Fibroblast of lung (primary cell): Measurements from ENCODE around the gene VWA8. TPM values are rescaled to one million over a fixed set of nuclear protein-coding genes. Genes with fewer than 3 reads are reported as not detected.
"Not testable (repeated sequence)": the region's sequence is repeated elsewhere in the genome, so short reads cannot be mapped to it uniquely, and the experiment has no call there.

Experiments
- DNase-seq, 2 donors: peaks; one replicate each; pipeline versions ENCODE4 v3.0.0 to v3.0.0-alpha.2; 2010; ENCODE audit warnings: low read depth in 2 of 2
- H2AFZ ChIP-seq: 2 replicates; pipeline ENCODE4 v1.5.1; 2012; ENCODE audit warnings: low read length, control low read depth, inconsistent platforms
- H3K27ac ChIP-seq: 2 replicates; pipeline ENCODE4 v1.5.1; 2011; ENCODE audit warnings: low read length, control low read depth; ENCODE audit not compliant: insufficient read depth
- H3K27me3 ChIP-seq: 2 replicates; pipeline ENCODE4 v1.5.1; 2011; ENCODE audit warnings: mild to moderate bottlenecking, low read length; ENCODE audit not compliant: control insufficient read depth, insufficient read depth
- H3K36me3 ChIP-seq: 2 replicates; pipeline ENCODE4 v1.5.1; 2011; ENCODE audit warnings: low read length; ENCODE audit not compliant: control insufficient read depth, insufficient read depth
- H3K4me1 ChIP-seq: 2 replicates; pipeline ENCODE4 v1.5.1; 2011; ENCODE audit warnings: low read length; ENCODE audit not compliant: control insufficient read depth, insufficient read depth; ENCODE audit errors: extremely low read depth
- H3K4me2 ChIP-seq: 2 replicates; pipeline ENCODE4 v1.5.1; 2011; ENCODE audit warnings: low read length, control low read depth; ENCODE audit not compliant: insufficient read depth; ENCODE audit errors: extremely low read depth
- H3K4me3 ChIP-seq, 4 experiments: fragments of 200-600 bp in 1 of 4; sonication (generic) in 1 of 4; replicated peaks in 1 of 4; 2 replicates each; pipeline ENCODE4 v1.5.1; 2011 to 2016; ENCODE audit warnings: low read length in 4 of 4, low read depth in 3 of 4, mild to moderate bottlenecking in 3 of 4, control low read depth in 2 of 4, inconsistent platforms in 1 of 4, mixed read lengths in 1 of 4; ENCODE audit not compliant: insufficient read depth in 1 of 4; ENCODE audit errors: control extremely low read depth in 1 of 4
- H3K79me2 ChIP-seq: 2 replicates; pipeline ENCODE4 v1.5.1; 2012; ENCODE audit warnings: mild to moderate bottlenecking, low read length, inconsistent platforms; ENCODE audit not compliant: control insufficient read depth, insufficient read depth
- H3K9ac ChIP-seq: 2 replicates; pipeline ENCODE4 v1.5.1; 2011; ENCODE audit warnings: mild to moderate bottlenecking, low read length, control low read depth; ENCODE audit not compliant: insufficient read depth
- H3K9me3 ChIP-seq: 2 replicates; pipeline ENCODE4 v1.5.1; 2012; ENCODE audit warnings: low read depth, low read length; ENCODE audit not compliant: control insufficient read depth, insufficient read depth
- H4K20me1 ChIP-seq: 2 replicates; pipeline ENCODE4 v1.5.1; 2011; ENCODE audit warnings: low read length; ENCODE audit not compliant: control insufficient read depth, insufficient read depth; ENCODE audit errors: extremely low read depth
- EZH2 ChIP-seq: IDR thresholded peaks from 2 replicates; pipeline ENCODE4 v1.5.1; 2012; ENCODE audit warnings: low read length, control low read depth, mild to moderate bottlenecking; ENCODE audit errors: missing control alignments
- polyA plus RNA-seq, 2 donors: library from polyadenylated mRNA; depleted of rRNA in 1 of 2; stranded (reverse) in 1 of 2; unstranded in 1 of 2; fragments of >200 nt; gene quantifications; 2 replicates each; pipeline ENCODE4 v1.2.1, GENCODE V29; 2011 to 2012; ENCODE audit warnings: missing spikeins in 1 of 2
- total RNA-seq: library from RNA; depleted of rRNA; stranded (reverse); fragments of >200 nt; gene quantifications from 2 replicates; pipeline ENCODE4 v1.2.1, GENCODE V29; 2014
- TF ChIP-seq, protein P1 (sequence below), 2 donors: IDR thresholded peaks in 1 of 2; conservative IDR thresholded peaks in 1 of 2; 1 replicate in 1 of 2; 2 replicates in 1 of 2; pipeline ENCODE4 v1.5.1; 2011 to 2012; ENCODE audit warnings: low read length in 2 of 2, control low read depth in 1 of 2, inconsistent platforms in 1 of 2, low read depth in 1 of 2, mild to moderate bottlenecking in 1 of 2

The VWA8 gene
- total and polyA plus RNA-seq, 2 donors (not counting 1 experiment from before 2014, with no cell fraction given) = 12.6 to 29.9 TPM

- no peaks in the 10 kb centered on the region for H3K9me3 ChIP-seq
- DNase-seq = no peak
- H3K9ac ChIP-seq = no peak overlapping the region
- no peak overlapping the region for H3K4me2 ChIP-seq
- no peaks in the 10 kb centered on the region for H3K27me3 ChIP-seq
- no peak overlapping the region for H2AFZ ChIP-seq
- H3K27ac ChIP-seq = no peak overlapping the region
- H3K4me3 ChIP-seq = no peak overlapping the region
- H3K36me3 ChIP-seq = no peaks in the 10 kb centered on the region
- H4K20me1 ChIP-seq = no peaks in the 10 kb centered on the region
- H3K79me2 ChIP-seq = peaks cover 2% of the 10 kb centered on the region
- no peak for TF ChIP-seq EZH2
- TF ChIP-seq, protein P1, sequence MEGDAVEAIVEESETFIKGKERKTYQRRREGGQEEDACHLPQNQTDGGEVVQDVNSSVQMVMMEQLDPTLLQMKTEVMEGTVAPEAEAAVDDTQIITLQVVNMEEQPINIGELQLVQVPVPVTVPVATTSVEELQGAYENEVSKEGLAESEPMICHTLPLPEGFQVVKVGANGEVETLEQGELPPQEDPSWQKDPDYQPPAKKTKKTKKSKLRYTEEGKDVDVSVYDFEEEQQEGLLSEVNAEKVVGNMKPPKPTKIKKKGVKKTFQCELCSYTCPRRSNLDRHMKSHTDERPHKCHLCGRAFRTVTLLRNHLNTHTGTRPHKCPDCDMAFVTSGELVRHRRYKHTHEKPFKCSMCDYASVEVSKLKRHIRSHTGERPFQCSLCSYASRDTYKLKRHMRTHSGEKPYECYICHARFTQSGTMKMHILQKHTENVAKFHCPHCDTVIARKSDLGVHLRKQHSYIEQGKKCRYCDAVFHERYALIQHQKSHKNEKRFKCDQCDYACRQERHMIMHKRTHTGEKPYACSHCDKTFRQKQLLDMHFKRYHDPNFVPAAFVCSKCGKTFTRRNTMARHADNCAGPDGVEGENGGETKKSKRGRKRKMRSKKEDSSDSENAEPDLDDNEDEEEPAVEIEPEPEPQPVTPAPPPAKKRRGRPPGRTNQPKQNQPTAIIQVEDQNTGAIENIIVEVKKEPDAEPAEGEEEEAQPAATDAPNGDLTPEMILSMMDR (conservative IDR thresholded peaks at IDR 0.05 in 1 of 2, IDR thresholded peaks at IDR 0.05 in 1 of 2; ENCODE audit: low read depth in 1 of 2, low read length in 2 of 2) = no peak
- no peaks in the 10 kb centered on the region for H3K4me1 ChIP-seq
These were observed 8.2 kb downstream of the VWA8 start for GRCh38 chr13:41952749-41953148.

GRCh38 chr13:41949104-41949503 is 11.8 kb downstream of the VWA8 start:
- H3K9ac ChIP-seq, H3K27me3 ChIP-seq, H3K4me1 ChIP-seq, H3K27ac ChIP-seq, H3K4me3 ChIP-seq, H4K20me1 ChIP-seq, H3K79me2 ChIP-seq, H3K36me3 ChIP-seq, H3K9me3 ChIP-seq, DNase-seq, H3K4me2 ChIP-seq, H2AFZ ChIP-seq: not testable (repeated sequence)

DNA sequence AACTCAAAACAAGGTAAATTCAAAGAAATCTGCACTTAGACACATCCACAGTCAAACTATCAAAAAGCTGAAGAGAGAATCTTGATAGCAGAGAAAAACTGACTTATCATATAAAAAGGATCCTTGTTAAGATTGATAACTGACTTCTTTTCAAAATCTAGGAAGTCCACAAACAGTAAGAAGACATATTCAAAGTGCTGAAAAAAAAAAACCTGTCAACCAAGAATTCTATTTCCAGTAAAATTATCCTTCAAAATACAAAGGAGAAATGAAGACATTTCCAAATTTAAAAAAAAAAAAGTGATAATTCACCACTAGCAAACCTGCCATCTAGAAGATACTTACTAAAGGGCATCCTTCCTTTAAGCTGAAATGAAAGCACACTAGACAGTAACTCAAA is 15.0 kb downstream of the VWA8 start:
- no peaks in the 10 kb centered on the region for H3K9me3 ChIP-seq
- H3K79me2 ChIP-seq = no peaks in the 10 kb centered on the region
- no peaks in the 10 kb centered on the region for H3K27me3 ChIP-seq

More for the DNA sequence above, 15.0 kb downstream of the VWA8 start:
- no peak overlapping the region for H3K4me3 ChIP-seq
- H3K27ac ChIP-seq = no peak overlapping the region
- no peaks in the 10 kb centered on the region for H3K4me1 ChIP-seq
- no peak overlapping the region for H2AFZ ChIP-seq
- TF ChIP-seq, protein P1 (conservative IDR thresholded peaks at IDR 0.05 in 1 of 2, IDR thresholded peaks at IDR 0.05 in 1 of 2; ENCODE audit: low read depth in 1 of 2, low read length in 2 of 2) = no peak
- TF ChIP-seq EZH2 = no peak
- H4K20me1 ChIP-seq = no peaks in the 10 kb centered on the region
- H3K9ac ChIP-seq = no peak overlapping the region
- no peak overlapping the region for H3K4me2 ChIP-seq
- H3K36me3 ChIP-seq = no peaks in the 10 kb centered on the region
- DNase-seq = no peak
